NAMALWA (cell line): ENCODE results near the gene ANKS4B.
"Not testable (repeated sequence)": the region's sequence is repeated elsewhere in the genome, so short reads cannot be mapped to it uniquely, and the experiment has no call there.

Experiments used
- DNase-seq: peaks from one replicate; pipeline ENCODE4 v3.0.0-alpha.2; 2015; ENCODE audit warnings: low spot score

ANKS4B gene

GRCh38 chr16:21233521-21234150 lies at the start of gene ANKS4B:
Gene ANKS4B (plus strand): TSS chr16:21233699. CDS start chr16:21233738, 39 bp downstream.
- DNase-seq, result no peak

- no peak for DNase-seq
Observed at GRCh38 chr16:21183995-21184394, 49.5 kb upstream of the ANKS4B start.

- no peak for DNase-seq
Observed at GRCh38 chr16:21184834-21185233, 48.7 kb upstream of the ANKS4B start.

GRCh38 chr16:21185659-21186325 lies 47.7 kb upstream of the ANKS4B start:
- no peak for DNase-seq

- DNase-seq, result no peak
Observed at GRCh38 chr16:21186326-21186691, 47.2 kb upstream of the ANKS4B start.

- DNase-seq, result no peak
Observed at GRCh38 chr16:21189311-21189710, 44.2 kb upstream of the ANKS4B start.

GRCh38 chr16:21190013-21190412 lies 43.5 kb upstream of the ANKS4B start:
- DNase-seq, result no peak

GRCh38 chr16:21190599-21190998 lies 42.9 kb upstream of the ANKS4B start:
- no peak for DNase-seq

GRCh38 chr16:21192991-21193390 lies 40.5 kb upstream of the ANKS4B start:
- no peak for DNase-seq

GRCh38 chr16:21194771-21195301 lies 38.7 kb upstream of the ANKS4B start:
- DNase-seq, result no peak

- DNase-seq, result not testable (repeated sequence)
Observed at GRCh38 chr16:21195330-21195729, 38.2 kb upstream of the ANKS4B start.

- no peak for DNase-seq
Observed at GRCh38 chr16:21197112-21197511, 36.4 kb upstream of the ANKS4B start.

- DNase-seq, result no peak
Observed at GRCh38 chr16:21197621-21198020, 35.9 kb upstream of the ANKS4B start.

- DNase-seq, result no peak
Observed at GRCh38 chr16:21199607-21200218, 33.8 kb upstream of the ANKS4B start.

GRCh38 chr16:21203155-21203797 lies 30.2 kb upstream of the ANKS4B start:
- no peak for DNase-seq

- no peak for DNase-seq
Observed at GRCh38 chr16:21205303-21205702, 28.2 kb upstream of the ANKS4B start.

- no peak for DNase-seq
Observed at GRCh38 chr16:21206550-21206949, 26.9 kb upstream of the ANKS4B start.

GRCh38 chr16:21208446-21209230 lies 24.9 kb upstream of the ANKS4B start:
- no peak for DNase-seq

GRCh38 chr16:21211486-21211885 lies 22.0 kb upstream of the ANKS4B start, which contains the start of gene ZP2:
Gene ZP2 (minus strand): TSS chr16:21211574. CDS start chr16:21211547, 27 bp downstream.
- no peak for DNase-seq

- DNase-seq, result no peak
Observed at GRCh38 chr16:21214086-21214485, 19.4 kb upstream of the ANKS4B start.

- DNase-seq, result no peak
Observed at GRCh38 chr16:21217121-21217520, 16.4 kb upstream of the ANKS4B start.

- no peak for DNase-seq
Observed at GRCh38 chr16:21218153-21218552, 15.3 kb upstream of the ANKS4B start.
